Measurements from ENCODE around the gene FUNDC1.

The FUNDC1 gene

DNA sequence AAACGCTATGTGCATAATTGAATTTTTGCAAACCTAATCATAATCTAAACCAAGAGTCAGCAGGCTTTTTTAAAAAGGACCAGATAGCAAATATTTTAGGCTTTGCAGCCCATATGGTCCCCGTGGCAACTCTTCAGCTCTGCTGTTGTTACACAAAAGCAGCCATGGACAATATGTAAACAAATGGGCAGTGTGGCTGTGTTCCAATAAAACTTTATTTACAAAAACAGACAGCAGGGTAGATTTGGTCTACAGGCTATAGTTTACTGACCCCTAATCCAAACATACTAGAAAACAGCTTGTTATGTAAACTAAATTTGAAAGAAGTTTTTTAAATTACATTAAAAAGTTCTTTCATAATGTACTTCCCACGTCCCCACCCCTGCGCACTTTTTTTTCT, 53.1 kb downstream of the FUNDC1 start:
- TF ChIP-seq, protein P1, sequence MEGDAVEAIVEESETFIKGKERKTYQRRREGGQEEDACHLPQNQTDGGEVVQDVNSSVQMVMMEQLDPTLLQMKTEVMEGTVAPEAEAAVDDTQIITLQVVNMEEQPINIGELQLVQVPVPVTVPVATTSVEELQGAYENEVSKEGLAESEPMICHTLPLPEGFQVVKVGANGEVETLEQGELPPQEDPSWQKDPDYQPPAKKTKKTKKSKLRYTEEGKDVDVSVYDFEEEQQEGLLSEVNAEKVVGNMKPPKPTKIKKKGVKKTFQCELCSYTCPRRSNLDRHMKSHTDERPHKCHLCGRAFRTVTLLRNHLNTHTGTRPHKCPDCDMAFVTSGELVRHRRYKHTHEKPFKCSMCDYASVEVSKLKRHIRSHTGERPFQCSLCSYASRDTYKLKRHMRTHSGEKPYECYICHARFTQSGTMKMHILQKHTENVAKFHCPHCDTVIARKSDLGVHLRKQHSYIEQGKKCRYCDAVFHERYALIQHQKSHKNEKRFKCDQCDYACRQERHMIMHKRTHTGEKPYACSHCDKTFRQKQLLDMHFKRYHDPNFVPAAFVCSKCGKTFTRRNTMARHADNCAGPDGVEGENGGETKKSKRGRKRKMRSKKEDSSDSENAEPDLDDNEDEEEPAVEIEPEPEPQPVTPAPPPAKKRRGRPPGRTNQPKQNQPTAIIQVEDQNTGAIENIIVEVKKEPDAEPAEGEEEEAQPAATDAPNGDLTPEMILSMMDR (IDR thresholded peaks at IDR 0.05) = no peak
- peaks cover 3% of the 10 kb centered on the region for H3K27me3 Mint-ChIP-seq (ENCODE audit: low read depth, poor library complexity)
- no peak overlapping the region for H3K4me3 Mint-ChIP-seq
- H3K4me1 Mint-ChIP-seq = no peaks in the 10 kb centered on the region
- peaks cover 60% of the 10 kb centered on the region for H3K9me3 Mint-ChIP-seq
- H3K27ac Mint-ChIP-seq = no peak overlapping the region
- no peak for DNase-seq
- no peaks in the 10 kb centered on the region for H3K36me3 Mint-ChIP-seq (ENCODE audit: low read depth)

DNA sequence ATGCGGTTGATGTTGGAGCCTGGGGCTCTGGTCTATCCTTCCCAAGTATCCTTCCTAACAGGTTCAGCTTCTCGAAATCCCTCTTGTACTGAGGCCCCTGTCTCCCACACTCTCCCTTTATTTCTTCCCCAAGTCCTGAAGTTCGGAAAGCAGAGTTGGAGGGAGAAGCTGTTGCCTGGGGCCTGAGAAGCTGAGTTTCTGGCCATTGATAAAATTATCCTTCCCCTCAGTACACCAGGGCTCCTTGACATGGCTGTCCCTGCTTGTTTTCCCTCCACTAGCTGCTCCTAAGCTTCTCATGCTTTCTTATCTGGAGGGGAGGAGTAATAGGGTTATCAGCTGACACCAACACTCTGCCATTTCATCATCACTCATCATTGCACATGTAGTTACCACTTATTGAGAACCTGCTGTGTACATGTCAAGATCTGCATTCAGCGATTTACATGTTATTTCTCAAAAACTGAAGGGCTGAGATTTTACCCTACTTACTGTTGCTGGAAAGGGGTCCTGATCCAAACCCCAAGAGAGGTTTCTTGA, 58.0 kb downstream of the FUNDC1 start:
- Mint-ChIP-seq H3K27ac (no peak overlapping the region), H3K4me1 (no peaks in the 10 kb centered on the region), H3K36me3 (ENCODE audit: low read depth) (no peaks in the 10 kb centered on the region), H3K27me3 (ENCODE audit: low read depth, poor library complexity) (peaks cover 3% of the 10 kb centered on the region), H3K9me3 (peaks cover 64% of the 10 kb centered on the region), H3K4me3 (no peak overlapping the region)
- TF ChIP-seq, protein P1 (IDR thresholded peaks at IDR 0.05) = no peak
- DNase-seq = no peak

DNA sequence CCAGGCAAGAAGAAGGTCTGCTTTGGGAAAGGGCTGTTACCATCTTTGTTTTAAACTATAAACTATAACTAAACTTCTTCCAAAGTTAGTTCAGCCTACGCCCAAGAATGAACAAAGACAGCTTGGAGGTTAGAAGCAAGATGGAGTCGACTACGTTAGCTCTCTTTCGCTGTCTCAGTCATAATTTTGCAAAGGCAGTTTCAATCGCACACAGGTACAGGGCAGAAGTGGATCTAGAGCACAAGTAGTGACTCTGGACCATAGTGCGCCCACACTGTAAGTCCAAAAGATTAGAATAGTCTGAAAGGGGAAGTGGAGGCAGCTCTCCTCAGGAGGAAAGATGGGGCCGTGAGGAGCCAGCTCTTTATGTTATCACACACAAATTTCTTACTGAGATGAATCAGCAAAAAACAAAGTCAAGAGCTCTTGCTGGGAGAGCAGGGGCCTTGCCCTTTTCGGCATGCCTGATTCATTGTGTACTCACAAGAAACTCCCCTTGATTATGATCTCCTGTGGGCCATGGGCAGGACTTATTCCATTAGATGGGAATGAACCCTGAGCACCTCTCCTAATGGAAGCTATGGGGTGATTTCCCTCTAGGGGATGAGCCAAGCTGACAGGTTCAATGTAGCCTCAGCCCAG, 58.6 kb downstream of the FUNDC1 start:
- Mint-ChIP-seq H3K36me3 (ENCODE audit: low read depth) (no peaks in the 10 kb centered on the region), H3K27me3 (ENCODE audit: low read depth, poor library complexity) (peaks cover 3% of the 10 kb centered on the region), H3K9me3 (peaks cover 64% of the 10 kb centered on the region), H3K4me3 (no peak overlapping the region), H3K4me1 (no peaks in the 10 kb centered on the region), H3K27ac (no peak overlapping the region)
- DNase-seq = no peak
- TF ChIP-seq, protein P1 (IDR thresholded peaks at IDR 0.05) = no peak

DNA sequence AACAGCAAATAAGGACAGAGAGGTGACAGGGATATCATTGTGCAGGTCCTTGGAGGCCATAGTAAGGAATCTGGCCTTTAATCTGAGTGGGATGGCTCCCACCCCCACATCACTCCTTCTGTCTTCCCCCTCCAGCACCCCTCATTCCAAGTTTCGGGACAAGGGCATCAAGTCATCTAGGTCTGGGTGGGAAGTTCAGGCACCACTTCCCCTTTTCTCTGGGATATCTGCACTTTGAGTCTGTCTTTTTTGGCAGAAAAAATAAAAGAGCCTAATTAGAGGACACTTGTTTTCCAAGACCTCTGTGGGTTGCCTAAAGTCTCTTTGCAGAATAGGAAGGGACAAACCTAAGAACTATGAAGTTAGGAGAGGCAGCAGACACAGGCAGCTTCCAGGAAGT, 60.1 kb downstream of the FUNDC1 start:
- DNase-seq = no peak
- TF ChIP-seq, protein P1 (IDR thresholded peaks at IDR 0.05) = no peak
- Mint-ChIP-seq H3K4me1 (no peaks in the 10 kb centered on the region), H3K9me3 (peaks cover 55% of the 10 kb centered on the region), H3K4me3 (no peak overlapping the region), H3K36me3 (ENCODE audit: low read depth) (no peaks in the 10 kb centered on the region), H3K27ac (no peak overlapping the region), H3K27me3 (ENCODE audit: low read depth, poor library complexity) (peaks cover 2% of the 10 kb centered on the region)

DNA sequence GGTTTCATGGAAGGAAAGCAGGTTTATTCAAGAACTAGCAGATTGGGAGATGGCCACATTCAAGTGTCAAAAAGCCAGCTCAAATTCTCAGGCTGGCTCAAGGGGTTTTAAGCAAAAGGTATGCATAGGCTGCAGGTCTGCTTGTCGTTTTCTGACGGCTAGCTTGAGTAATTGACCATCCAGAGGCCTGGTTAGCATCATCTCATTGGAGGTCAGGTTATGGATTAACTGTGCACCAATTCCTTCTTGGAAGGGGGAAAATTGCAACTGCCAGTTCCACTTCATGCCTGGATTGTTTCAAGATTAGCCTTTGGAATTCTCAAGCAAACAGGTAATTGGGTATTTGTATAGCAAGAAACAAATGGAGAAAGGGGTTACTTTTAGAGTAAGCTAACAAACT, 62.1 kb downstream of the FUNDC1 start:
- TF ChIP-seq, protein P1 (IDR thresholded peaks at IDR 0.05) = no peak
- Mint-ChIP-seq H3K27me3 (ENCODE audit: low read depth, poor library complexity) (no peaks in the 10 kb centered on the region), H3K27ac (no peak overlapping the region), H3K4me1 (no peaks in the 10 kb centered on the region), H3K4me3 (no peak overlapping the region), H3K36me3 (ENCODE audit: low read depth) (no peaks in the 10 kb centered on the region), H3K9me3 (peaks cover 50% of the 10 kb centered on the region)
- no peak for DNase-seq

DNA sequence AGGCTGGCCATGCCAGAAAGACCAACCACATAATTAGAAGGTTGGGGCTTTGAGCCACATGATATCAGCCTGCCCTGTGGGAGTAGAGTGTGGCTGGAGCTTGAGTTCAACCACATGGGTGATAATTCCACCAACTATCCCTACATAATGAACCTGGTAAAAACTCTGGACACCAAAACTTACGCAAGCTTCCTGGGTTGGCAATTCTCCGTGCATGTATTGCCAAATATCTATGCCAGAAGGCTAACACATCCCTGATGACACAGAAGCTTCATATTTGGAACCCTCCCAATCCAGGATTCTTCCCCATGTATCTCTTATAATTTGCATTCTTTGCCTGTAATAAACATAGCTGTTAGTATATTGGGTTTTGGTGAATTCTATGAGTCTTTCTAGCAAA, 68.2 kb downstream of the FUNDC1 start:
- Mint-ChIP-seq H3K4me1 (peaks cover 6% of the 10 kb centered on the region), H3K9me3 (peaks cover 54% of the 10 kb centered on the region), H3K4me3 (no peak overlapping the region), H3K36me3 (ENCODE audit: low read depth) (peaks cover 2% of the 10 kb centered on the region), H3K27me3 (ENCODE audit: low read depth, poor library complexity) (no peaks in the 10 kb centered on the region), H3K27ac (no peak overlapping the region)
- TF ChIP-seq, protein P1 (IDR thresholded peaks at IDR 0.05) = no peak
- DNase-seq = no peak
